Measurements from ENCODE around the gene FRMD3.

DNA sequence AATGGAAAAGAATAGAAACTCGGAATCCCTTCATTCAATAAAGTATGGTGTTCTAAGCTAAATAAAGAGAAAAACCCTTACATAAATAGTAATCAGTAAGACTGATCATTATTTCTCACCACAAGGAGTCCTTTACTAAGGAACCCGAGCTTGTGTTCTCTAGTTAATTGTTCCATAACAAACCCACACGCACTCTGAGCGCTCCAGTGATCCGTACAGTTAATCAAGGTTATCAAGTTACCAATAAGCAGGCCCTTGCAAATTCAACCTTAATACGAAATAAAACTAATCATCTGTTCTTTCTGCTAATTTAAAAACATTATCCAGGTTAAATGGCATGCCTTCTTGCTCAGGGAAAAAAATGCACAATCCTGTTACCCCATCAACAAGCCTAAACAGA lies 224.4 kb downstream of the FRMD3 start:
- TF ChIP-seq CTBP1 (IDR thresholded peaks at IDR 0.05; ENCODE audit: borderline replicate concordance) (no peak), ARNT (IDR thresholded peaks at IDR 0.05) (no peak), ZNF384 (IDR thresholded peaks at IDR 0.05) (no peak), FOXM1 (IDR thresholded peaks at IDR 0.05; ENCODE audit: borderline replicate concordance) (no peak), BHLHE40 (IDR thresholded peaks at IDR 0.05; ENCODE audit: borderline replicate concordance) (no peak), SP1 (IDR thresholded peaks at IDR 0.05) (no peak)

Measured in HEK293T (cell line).